Keratinocyte (primary cell): ENCODE results near the gene HEMK1. TPM values are rescaled to one million over a fixed set of nuclear protein-coding genes. Genes with fewer than 3 reads are reported as not detected.

ENCODE experiments used
- DNase-seq: peaks from one replicate; pipeline ENCODE4 v3.0.0-alpha.2; 2011; ENCODE audit warnings: low read depth, missing footprints, low spot score
- FAIRE-seq: peaks from 2 replicates; lab custom pipeline; 2011; peaks lifted over from hg19 to GRCh38; lab: Jason Lieb, UNC
- H2AFZ ChIP-seq: 2 replicates; pipeline ENCODE4 v1.6.0; 2012; ENCODE audit warnings: low read length, control low read depth, inconsistent platforms; ENCODE audit not compliant: control insufficient read depth
- H3K27ac ChIP-seq: 2 replicates; pipeline ENCODE4 v1.5.1; 2011; ENCODE audit warnings: low read length; ENCODE audit not compliant: control insufficient read depth, insufficient read depth
- H3K27me3 ChIP-seq: 3 replicates; pipeline ENCODE4 v1.6.0; 2011; ENCODE audit warnings: low read length; ENCODE audit not compliant: control insufficient read depth, insufficient read depth; ENCODE audit errors: extremely low read depth
- H3K36me3 ChIP-seq, 2 experiments: 2 replicates in 1 of 2; 3 replicates in 1 of 2; pipeline ENCODE4 v1.5.1; 2011; ENCODE audit warnings: low read length in 2 of 2, mild to moderate bottlenecking in 1 of 2; ENCODE audit not compliant: control insufficient read depth in 2 of 2, insufficient read depth in 2 of 2; ENCODE audit errors: extremely low read depth in 1 of 2
- H3K4me1 ChIP-seq: 3 replicates; pipeline ENCODE4 v1.5.1; 2011; ENCODE audit warnings: low read length; ENCODE audit not compliant: control insufficient read depth, insufficient read depth; ENCODE audit errors: extremely low read depth
- H3K4me2 ChIP-seq: 3 replicates; pipeline ENCODE4 v1.6.0; 2011; ENCODE audit warnings: low read depth, low read length; ENCODE audit not compliant: control insufficient read depth, insufficient read depth; ENCODE audit errors: extremely low read depth
- H3K4me3 ChIP-seq, 3 experiments: fragments of 200-600 bp in 1 of 3; sonication (generic) in 1 of 3; 2 replicates in 2 of 3; 3 replicates in 1 of 3; pipeline ENCODE4 v1.5.1; 2011 to 2016; ENCODE audit warnings: low read length in 3 of 3, mild to moderate bottlenecking in 3 of 3, control low read depth in 2 of 3, inconsistent platforms in 1 of 3, low read depth in 1 of 3, mixed read lengths in 1 of 3, mixed run types in 1 of 3, moderate library complexity in 1 of 3; ENCODE audit not compliant: control insufficient read depth in 2 of 3, insufficient read depth in 2 of 3; ENCODE audit errors: extremely low read depth in 1 of 3
- H3K79me2 ChIP-seq: 2 replicates; pipeline ENCODE4 v1.6.0; 2012; ENCODE audit warnings: low read length; ENCODE audit not compliant: control insufficient read depth, insufficient read depth
- H3K9ac ChIP-seq: 3 replicates; pipeline ENCODE4 v1.6.0; 2011; ENCODE audit warnings: low read length; ENCODE audit not compliant: control insufficient read depth, insufficient read depth; ENCODE audit errors: extremely low read depth
- H3K9me1 ChIP-seq: 3 replicates; pipeline ENCODE4 v1.6.0; 2011; ENCODE audit warnings: low read length; ENCODE audit not compliant: control insufficient read depth, insufficient read depth; ENCODE audit errors: extremely low read depth
- H3K9me3 ChIP-seq: 2 replicates; pipeline ENCODE4 v1.5.1; 2012; ENCODE audit warnings: low read depth, low read length; ENCODE audit not compliant: control insufficient read depth
- H4K20me1 ChIP-seq: 3 replicates; pipeline ENCODE4 v1.6.0; 2011; ENCODE audit warnings: low read length; ENCODE audit not compliant: control insufficient read depth, insufficient read depth; ENCODE audit errors: extremely low read depth
- EZH2 ChIP-seq: IDR thresholded peaks from one replicate; pipeline ENCODE4 v1.6.1; 2012; ENCODE audit warnings: inconsistent platforms, mild to moderate bottlenecking, low read length, moderate library complexity
- dilution Hi-C: fragments of 300-500 bp; cut with MboI; formaldehyde crosslinking; loops from one replicate; pipeline ENCODE4 v1.7.0; 2020; ENCODE audit warnings: low sequenced_read_pairs; ENCODE audit not compliant: extremely low pct_ligation_motif_present
- polyA plus RNA-seq, 5 experiments: library from polyadenylated mRNA; depleted of rRNA in 3 of 5; stranded (reverse) in 3 of 5; stranded (forward) in 1 of 5; unstranded in 1 of 5; fragments of >200 nt; gene quantifications; 1 replicate in 1 of 5; 2 replicates in 3 of 5; 3 replicates in 1 of 5; pipeline versions ENCODE4 v1.2.1 to v1.2.3, GENCODE V29; 2011 to 2012; ENCODE audit warnings: missing spikeins in 2 of 5, low read depth in 1 of 5, low replicate concordance in 1 of 5
- TF ChIP-seq, protein P1 (sequence below), 3 experiments: IDR thresholded peaks in 1 of 3; conservative IDR thresholded peaks in 1 of 3; optimal IDR thresholded peaks in 1 of 3; 2 replicates in 2 of 3; 3 replicates in 1 of 3; pipeline versions ENCODE3 to v1.5.1; 2011; ENCODE audit warnings: low read length in 3 of 3, mild to moderate bottlenecking in 3 of 3, moderate library complexity in 2 of 3, control low read depth in 1 of 3, inconsistent platforms in 1 of 3; ENCODE audit not compliant: insufficient read depth in 2 of 3; ENCODE audit errors: extremely low read depth in 1 of 3

Gene HEMK1
- polyA plus RNA-seq, 1 donor (not counting 4 experiments of a cell fraction or from before 2014, with no cell fraction given): 13.0 TPM

DNA sequence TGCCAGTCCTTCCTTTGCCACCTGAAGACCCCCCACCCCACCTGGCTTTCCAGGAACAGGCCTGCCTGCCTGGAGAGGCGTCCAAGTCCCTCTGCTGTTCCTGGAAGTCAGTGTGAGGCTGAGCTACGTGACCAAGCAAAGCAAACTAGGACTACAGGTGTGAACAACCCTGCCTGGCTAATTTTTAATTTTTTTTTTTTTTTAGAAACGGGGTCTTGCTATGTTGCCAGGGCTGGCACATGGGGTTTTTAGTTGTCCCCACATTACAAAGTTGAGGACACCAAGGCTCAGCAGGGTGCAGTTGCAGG, 17.4 kb downstream of the HEMK1 start:
- DNase-seq: no peak

DNA sequence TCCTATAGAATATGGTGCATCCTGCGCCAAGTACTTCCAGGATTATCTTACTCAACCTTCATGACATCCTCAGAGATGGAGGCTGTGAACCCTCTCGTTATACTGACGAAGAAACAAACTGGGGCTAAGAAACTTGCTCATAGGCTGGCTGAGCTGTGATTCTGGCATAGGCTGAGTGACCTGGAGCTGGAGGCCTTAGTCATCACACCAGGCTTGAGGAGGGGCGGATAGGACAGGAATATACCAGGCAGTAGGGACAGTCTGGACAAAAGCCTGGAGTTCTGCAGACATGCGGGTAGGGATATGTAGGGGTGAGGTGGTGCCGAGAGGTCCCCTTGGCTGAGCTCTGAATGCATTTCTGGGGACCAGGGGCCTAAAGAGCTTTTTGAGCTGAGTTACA, 18.1 kb downstream of the HEMK1 start:
- no peak overlapping the region for H3K27ac ChIP-seq
- no peak for TF ChIP-seq EZH2
- TF ChIP-seq, protein P1, sequence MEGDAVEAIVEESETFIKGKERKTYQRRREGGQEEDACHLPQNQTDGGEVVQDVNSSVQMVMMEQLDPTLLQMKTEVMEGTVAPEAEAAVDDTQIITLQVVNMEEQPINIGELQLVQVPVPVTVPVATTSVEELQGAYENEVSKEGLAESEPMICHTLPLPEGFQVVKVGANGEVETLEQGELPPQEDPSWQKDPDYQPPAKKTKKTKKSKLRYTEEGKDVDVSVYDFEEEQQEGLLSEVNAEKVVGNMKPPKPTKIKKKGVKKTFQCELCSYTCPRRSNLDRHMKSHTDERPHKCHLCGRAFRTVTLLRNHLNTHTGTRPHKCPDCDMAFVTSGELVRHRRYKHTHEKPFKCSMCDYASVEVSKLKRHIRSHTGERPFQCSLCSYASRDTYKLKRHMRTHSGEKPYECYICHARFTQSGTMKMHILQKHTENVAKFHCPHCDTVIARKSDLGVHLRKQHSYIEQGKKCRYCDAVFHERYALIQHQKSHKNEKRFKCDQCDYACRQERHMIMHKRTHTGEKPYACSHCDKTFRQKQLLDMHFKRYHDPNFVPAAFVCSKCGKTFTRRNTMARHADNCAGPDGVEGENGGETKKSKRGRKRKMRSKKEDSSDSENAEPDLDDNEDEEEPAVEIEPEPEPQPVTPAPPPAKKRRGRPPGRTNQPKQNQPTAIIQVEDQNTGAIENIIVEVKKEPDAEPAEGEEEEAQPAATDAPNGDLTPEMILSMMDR (optimal IDR thresholded peaks at IDR 0.05 in 1 of 3, IDR thresholded peaks at IDR 0.05 in 1 of 3, conservative IDR thresholded peaks at IDR 0.05 in 1 of 3; ENCODE audit: extremely low read depth in 1 of 3, insufficient read depth in 2 of 3, low read length in 3 of 3): no peak

More for the DNA sequence above, 17.4 kb downstream of the HEMK1 start:
- FAIRE-seq: no peak
- Histone ChIP-seq H3K27ac (no peak overlapping the region), H3K4me3 (no peak overlapping the region), H3K4me2 (no peak overlapping the region), H3K9me1 (no peaks in the 10 kb centered on the region), H3K79me2 (no peaks in the 10 kb centered on the region), H2AFZ (no peak overlapping the region), H3K36me3 (peaks cover 0 to 6% of the 10 kb centered on the region in 2 experiments), H3K4me1 (peaks cover 20% of the 10 kb centered on the region), H3K9me3 (no peaks in the 10 kb centered on the region), H3K9ac (no peak overlapping the region), H3K27me3 (no peaks in the 10 kb centered on the region), H4K20me1 (no peaks in the 10 kb centered on the region)
- dilution Hi-C loops: no loop called here
- TF ChIP-seq, protein P1 (optimal IDR thresholded peaks at IDR 0.05 in 1 of 3, IDR thresholded peaks at IDR 0.05 in 1 of 3, conservative IDR thresholded peaks at IDR 0.05 in 1 of 3; ENCODE audit: extremely low read depth in 1 of 3, insufficient read depth in 2 of 3, low read length in 3 of 3): no peak
- TF ChIP-seq EZH2: no peak

More for the DNA sequence above, 18.1 kb downstream of the HEMK1 start:
- FAIRE-seq (no peak), DNase-seq (no peak)
- Histone ChIP-seq H3K9me1 (no peaks in the 10 kb centered on the region), H3K4me3 (no peak overlapping the region), H3K36me3 (peaks cover 0 to 4% of the 10 kb centered on the region in 2 experiments), H3K9ac (no peak overlapping the region), H2AFZ (no peak overlapping the region), H4K20me1 (no peaks in the 10 kb centered on the region), H3K4me1 (peaks cover 25% of the 10 kb centered on the region), H3K79me2 (no peaks in the 10 kb centered on the region), H3K9me3 (no peaks in the 10 kb centered on the region), H3K4me2 (no peak overlapping the region), H3K27me3 (no peaks in the 10 kb centered on the region)
- dilution Hi-C loops: no loop called here
